NCI-H1930 (cell line): ENCODE data around the gene TCOF1.

Source experiments
- DNase-seq, 2 experiments: peaks; one replicate each; lab custom pipeline; 2025; lab: John Stamatoyannopoulos, UW

TCOF1 gene

GRCh38 chr5:150431048-150431447, 73.6 kb downstream of the TCOF1 start:
- no peak for DNase-seq

- DNase-seq: no peak
These were observed 74.1 kb downstream of the TCOF1 start for GRCh38 chr5:150431574-150431973.

DNA sequence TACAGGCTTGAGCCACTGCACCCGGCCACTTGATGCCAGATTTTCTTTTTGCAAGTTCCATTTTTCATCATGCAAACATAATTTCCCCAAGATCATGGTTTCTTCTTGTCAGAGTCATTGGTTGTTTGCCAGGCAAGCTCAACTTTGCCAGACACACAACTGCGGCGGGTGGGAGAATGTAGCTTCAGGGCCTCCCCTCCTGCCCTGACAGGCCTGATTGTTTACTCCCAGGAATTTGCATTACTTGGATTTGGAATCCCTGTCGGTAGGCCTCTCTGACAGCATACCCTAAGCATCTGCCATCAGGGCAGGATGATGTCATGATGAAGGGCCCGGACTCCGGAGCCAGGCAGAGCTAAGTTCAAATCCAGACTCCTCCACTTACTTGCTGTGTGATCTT, 77.0 kb downstream of the TCOF1 start:
- DNase-seq: no peak

DNA sequence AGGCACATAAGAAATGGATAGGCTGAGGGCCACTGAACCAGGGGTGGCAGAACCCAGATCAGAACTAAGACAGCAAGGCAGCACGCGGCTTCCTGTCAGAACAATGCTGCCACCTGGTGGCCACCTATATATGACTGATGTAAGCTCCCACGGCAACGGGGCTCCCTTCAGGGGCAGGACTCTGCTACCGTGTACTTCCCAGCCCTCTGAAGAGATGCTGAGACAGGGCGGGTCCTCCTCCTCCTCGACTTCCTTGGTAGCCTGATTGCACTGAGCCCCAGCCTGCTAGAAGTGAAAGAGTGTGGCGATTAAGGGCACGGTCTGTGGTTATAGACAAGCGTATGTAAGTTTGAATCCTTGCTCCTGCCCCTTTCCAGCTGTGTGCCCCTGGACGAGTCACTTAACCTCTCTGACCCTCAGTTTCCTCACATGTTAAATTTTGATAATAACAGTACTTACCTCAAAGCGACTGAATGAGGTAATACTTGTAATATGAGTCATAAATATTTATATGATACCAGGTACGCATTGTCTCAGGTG, 78.7 kb downstream of the TCOF1 start:
- peak; percentile 44 to 51 for DNase-seq

- no peak for DNase-seq
These were observed 81.5 kb downstream of the TCOF1 start for GRCh38 chr5:150438873-150439546.

DNA sequence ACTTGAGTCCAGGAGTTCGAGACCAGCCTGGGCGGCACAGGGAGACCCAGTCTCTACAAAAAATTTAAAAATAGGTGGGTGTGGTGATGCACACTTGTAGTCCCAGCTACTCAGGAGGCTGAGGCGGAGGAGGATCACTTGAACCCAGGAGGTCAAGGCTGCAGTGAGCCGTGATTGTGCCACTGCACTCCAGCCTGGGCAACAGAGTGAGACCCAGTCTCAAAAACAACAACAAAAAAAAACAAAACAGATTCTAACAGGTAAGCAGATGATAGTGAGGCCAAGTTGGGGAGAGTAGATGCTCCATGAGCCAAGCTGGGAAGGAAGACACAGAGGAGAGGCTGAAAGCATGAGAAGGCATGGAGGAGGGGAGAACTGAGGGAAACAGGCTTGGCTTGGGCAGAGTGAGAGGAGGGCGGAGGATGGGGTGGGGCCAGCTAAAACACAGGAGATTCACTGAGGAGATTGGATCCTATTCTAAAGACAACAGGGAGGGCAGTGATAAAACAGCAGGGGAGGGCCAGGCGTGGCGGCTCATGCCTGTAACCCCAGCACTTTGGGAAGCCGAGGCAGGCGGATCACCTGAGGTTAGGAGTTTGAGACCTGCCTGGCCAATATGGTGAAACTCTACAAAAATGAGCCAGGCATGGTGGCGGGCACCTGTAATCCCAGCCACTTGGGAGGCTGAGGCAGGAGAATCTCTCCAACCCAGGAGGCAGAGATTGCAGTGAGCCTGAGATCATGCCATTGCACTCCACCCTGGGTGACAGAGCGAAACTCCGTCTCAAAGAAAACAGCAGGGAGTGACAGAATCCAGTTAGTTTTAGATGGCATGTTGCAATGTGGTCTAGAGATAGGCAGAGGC, 83.7 kb downstream of the TCOF1 start:
- no peak for DNase-seq

DNA sequence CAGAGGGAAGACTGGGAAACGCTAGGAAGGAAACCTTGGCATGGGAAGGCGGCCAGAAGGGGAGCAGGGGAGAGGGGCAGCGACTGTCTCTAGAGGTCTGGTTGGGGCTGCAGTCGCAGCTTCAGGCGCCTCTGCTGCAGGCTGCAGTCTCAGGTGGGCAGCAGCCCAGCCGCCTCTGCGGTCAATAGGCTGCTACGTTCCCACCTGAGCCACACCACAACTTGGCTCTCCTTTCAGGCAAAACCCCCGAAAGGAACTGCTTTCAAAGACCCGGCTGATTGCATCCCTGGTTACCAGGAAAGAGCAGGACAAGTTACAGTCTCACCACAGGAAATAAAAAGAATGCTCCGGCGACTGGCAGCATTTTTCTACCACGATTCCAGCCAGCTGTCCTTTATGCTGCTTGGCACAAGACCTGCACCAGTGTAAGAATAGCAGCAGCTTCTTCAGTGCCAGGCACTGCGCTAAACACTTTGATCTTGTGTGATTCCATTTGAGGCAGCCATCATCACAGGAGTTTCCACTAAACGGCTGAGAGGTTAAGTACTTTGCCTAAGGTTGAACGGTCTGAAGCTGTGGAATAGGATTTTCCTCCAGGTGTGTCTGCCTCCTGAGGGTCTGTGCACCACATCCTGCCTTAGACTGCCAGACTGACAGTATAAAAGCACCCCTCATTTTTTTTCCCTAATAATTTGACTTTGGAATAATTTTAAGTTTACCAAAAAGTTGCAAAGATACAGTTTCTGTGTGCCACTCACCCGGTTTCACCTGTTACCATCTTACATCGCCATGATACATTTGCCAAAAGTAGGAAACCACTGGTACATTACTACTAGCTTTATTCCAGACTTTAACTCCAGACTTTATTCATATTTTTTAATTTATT, 84.6 kb downstream of the TCOF1 start:
- DNase-seq: no peak

DNA sequence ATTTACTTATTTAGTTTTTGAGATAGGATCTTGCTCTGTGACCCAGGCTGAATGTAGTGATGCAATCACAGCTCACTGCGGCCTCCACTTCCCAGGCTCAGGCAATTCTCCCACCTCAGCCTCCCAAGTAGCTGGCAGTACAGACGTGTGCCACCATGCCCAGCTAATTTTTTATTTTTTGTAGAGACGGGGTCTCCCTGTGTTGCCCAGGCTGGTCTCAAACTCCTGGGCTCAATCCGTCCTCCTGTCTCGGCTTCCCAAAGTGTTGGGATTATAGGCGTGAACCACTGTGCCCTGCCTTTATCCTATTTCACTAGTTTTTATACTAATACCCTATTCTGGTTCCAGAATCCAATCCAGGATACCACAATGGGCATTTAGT, 85.2 kb downstream of the TCOF1 start:
- DNase-seq: no peak

GRCh38 chr5:150443242-150444075, 86.0 kb downstream of the TCOF1 start:
- no peak for DNase-seq

- no peak for DNase-seq
These were observed 87.3 kb downstream of the TCOF1 start for GRCh38 chr5:150444770-150445169.

GRCh38 chr5:150446088-150446487, 88.6 kb downstream of the TCOF1 start:
- no peak for DNase-seq

GRCh38 chr5:150446583-150446982, 89.1 kb downstream of the TCOF1 start:
- no peak for DNase-seq

- DNase-seq: no peak
These were observed 89.7 kb downstream of the TCOF1 start for GRCh38 chr5:150447188-150447587.

DNA sequence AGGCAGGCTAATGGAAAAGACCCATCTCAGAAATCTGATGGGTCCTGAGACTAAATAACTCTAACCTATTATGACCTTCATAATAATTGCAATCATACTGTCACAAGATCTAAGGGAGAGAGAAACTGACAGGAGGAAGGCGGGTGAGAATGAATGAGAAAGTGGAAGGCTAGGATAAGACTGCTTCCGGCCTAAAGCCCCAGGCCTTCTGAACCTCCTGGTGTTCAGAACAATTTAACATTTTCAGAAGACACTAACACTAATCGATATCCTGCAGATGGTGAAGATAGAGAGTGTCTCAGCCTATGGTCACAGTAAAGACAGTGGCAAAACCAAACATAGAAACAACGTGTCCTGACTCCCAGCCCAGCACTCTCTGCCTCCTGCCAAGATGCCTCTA, 90.8 kb downstream of the TCOF1 start:
- no peak for DNase-seq

DNA sequence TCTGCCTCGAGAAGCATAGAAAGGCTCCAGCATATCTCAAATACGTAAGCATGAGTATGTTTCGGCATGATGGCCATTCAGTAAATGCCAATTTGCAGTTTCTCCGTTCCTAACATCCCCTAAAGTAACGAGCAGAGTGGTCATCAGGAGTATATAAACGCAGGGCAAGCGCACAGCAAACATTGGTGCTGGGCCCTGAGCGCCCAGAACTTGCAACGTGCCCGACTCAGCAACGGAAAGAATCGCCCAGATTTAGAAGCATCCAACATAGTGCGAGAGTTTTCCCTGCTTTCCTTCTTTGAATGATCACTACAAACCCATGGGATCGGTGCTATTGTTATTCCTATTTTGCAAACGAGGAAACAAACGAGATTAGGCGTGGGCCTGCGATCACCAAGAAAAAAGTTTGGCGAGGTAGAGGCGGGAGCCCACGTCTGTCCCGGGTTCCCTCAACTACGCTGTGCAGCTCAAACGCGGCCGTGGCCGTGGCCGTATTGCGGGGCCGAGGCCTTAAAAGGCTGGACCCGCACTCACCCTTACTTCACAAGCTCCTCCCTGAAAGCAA, 91.5 kb downstream of the TCOF1 start:
- no peak for DNase-seq
